Esophagus (tissue), 2 donors: ENCODE measurements around the gene ZBED4. TPM values are rescaled to one million over a fixed set of nuclear protein-coding genes. Genes with fewer than 3 reads are reported as not detected.

Experiments used
- H3K27ac ChIP-seq, 2 donors: one replicate each; pipeline ENCODE4 v1.5.1; 2013; ENCODE audit warnings: low read depth in 2 of 2, mild to moderate bottlenecking in 2 of 2, inconsistent platforms in 1 of 2, low read length in 1 of 2, moderate library complexity in 1 of 2
- H3K27me3 ChIP-seq, 2 donors: one replicate each; pipeline ENCODE4 v1.6.1; 2013; ENCODE audit warnings: low read length in 2 of 2, control low read depth in 1 of 2, mild to moderate bottlenecking in 1 of 2; ENCODE audit not compliant: insufficient read depth in 2 of 2, control insufficient read depth in 1 of 2
- H3K36me3 ChIP-seq, 2 donors: one replicate each; pipeline ENCODE4 v1.6.1; 2013; ENCODE audit warnings: low read length in 1 of 2; ENCODE audit not compliant: control insufficient read depth in 2 of 2, insufficient read depth in 2 of 2
- H3K4me1 ChIP-seq, 2 donors: one replicate each; pipeline ENCODE4 v1.6.1; 2013; ENCODE audit warnings: low read length in 1 of 2; ENCODE audit not compliant: control insufficient read depth in 2 of 2, insufficient read depth in 2 of 2
- H3K4me3 ChIP-seq, 2 donors: one replicate each; pipeline ENCODE4 v1.5.1; 2013; ENCODE audit warnings: low read length in 2 of 2, mild to moderate bottlenecking in 2 of 2, low read depth in 1 of 2, moderate library complexity in 1 of 2
- H3K9me3 ChIP-seq, 2 donors: one replicate each; pipeline ENCODE4 v1.6.1; 2013; ENCODE audit warnings: mild to moderate bottlenecking in 2 of 2, low read depth in 1 of 2, low read length in 1 of 2, moderate library complexity in 1 of 2; ENCODE audit not compliant: control insufficient read depth in 2 of 2, insufficient read depth in 1 of 2
- WGBS, 2 donors: extraction: QIAGEN DNeasy Blood & Tissue Kit; methylation state at CpG; one replicate each; pipeline ENCODE4 v1.1.7; 2013; 5-methylcytosine and 5-hydroxymethylcytosine counted together
- polyA plus RNA-seq, 2 donors: library from polyadenylated mRNA; stranded (reverse); fragments of 200-250 nt; gene quantifications; one replicate each; pipeline ENCODE4 v1.2.3, GENCODE V29; 2013
- donor health status: healthy with polysubstance abuse.
- donor health status: Bipolar disorder and iron deficiency.

The ZBED4 gene
- polyA plus RNA-seq, 2 donors: 4.7 to 4.9 TPM

GRCh38 chr22:49936973-49937757, 83.5 kb downstream of the ZBED4 start:
- peaks cover 5 to 15% of the 10 kb centered on the region in 2 donors for H3K4me1 ChIP-seq
- H3K9me3 ChIP-seq: no peaks in the 10 kb centered on the region
- no peaks in the 10 kb centered on the region for H3K36me3 ChIP-seq
- no peaks in the 10 kb centered on the region for H3K27me3 ChIP-seq
- H3K27ac ChIP-seq: peak overlapping the region; percentile 70 to 83
- no peak overlapping the region for H3K4me3 ChIP-seq
- 55 to 61% methylated on average over 21 of the region's 21 CpGs for WGBS, 2 donors

GRCh38 chr22:49937758-49938564, 84.3 kb downstream of the ZBED4 start:
- Histone ChIP-seq H3K27ac (peak overlapping the region; percentile 54 to 83), H3K36me3 (no peaks in the 10 kb centered on the region), H3K9me3 (no peaks in the 10 kb centered on the region), H3K27me3 (no peaks in the 10 kb centered on the region), H3K4me3 (no peak overlapping the region), H3K4me1 (peaks cover 5 to 15% of the 10 kb centered on the region in 2 donors)
- WGBS, 2 donors: 80 to 83% methylated on average over 27 of the region's 27 CpGs

GRCh38 chr22:49938565-49939136, 85.0 kb downstream of the ZBED4 start:
- WGBS, 2 donors: 82 to 90% methylated on average over 19 of the region's 19 CpGs
- peaks cover 5 to 10% of the 10 kb centered on the region in 2 donors for H3K4me1 ChIP-seq
- H3K27me3 ChIP-seq: no peaks in the 10 kb centered on the region
- H3K9me3 ChIP-seq: no peaks in the 10 kb centered on the region
- no peak overlapping the region for H3K4me3 ChIP-seq
- no peak overlapping the region for H3K27ac ChIP-seq
- H3K36me3 ChIP-seq: no peaks in the 10 kb centered on the region

Other genes with a start within 250 kb of the ZBED4 start
- gene BRD1, start 26.0 kb upstream of the ZBED4 start, polyA plus RNA-seq: 10 to 100 TPM; 17.7 to 23.5 TPM
- 1 to 10 TPM; 8.6 TPM for gene ALG12, start 64.6 kb downstream of the ZBED4 start, polyA plus RNA-seq
- gene CRELD2, start 64.8 kb downstream of the ZBED4 start, polyA plus RNA-seq: 10 to 100 TPM; 16.1 to 31.2 TPM
- gene PIM3, start 106.9 kb downstream of the ZBED4 start, polyA plus RNA-seq: 10 to 100 TPM; 33.8 to 43.4 TPM
- not detected for gene IL17REL, start 158.9 kb downstream of the ZBED4 start, polyA plus RNA-seq
- gene TTLL8, start 204.5 kb downstream of the ZBED4 start, polyA plus RNA-seq: not detected
- under 1 TPM; 0.04 to 0.08 TPM for gene MLC1, start 231.6 kb downstream of the ZBED4 start, polyA plus RNA-seq
- under 1 TPM; 0.18 to 0.22 TPM for gene MOV10L1, start 236.2 kb downstream of the ZBED4 start, polyA plus RNA-seq